ENCODE results near the gene NOTO.

Gene NOTO

GRCh38 chr2:73233932-73234832 lies 31.8 kb downstream of the NOTO start, which contains the start of gene CCT7:
CCT7 (plus strand) TSS chr2:73234308; CDS start chr2:73234379, 71 bp downstream.
- DNase-seq (ENCODE audit: low read depth) = peak; percentile 94
- TF ChIP-seq CTCF (conservative IDR thresholded peaks at IDR 0.05; ENCODE audit: low read depth, low read length) = no peak
- peak within 1 kb of the TSS; percentile 96 for H3K4me3 ChIP-seq (ENCODE audit: low read depth, low read length)

- DNase-seq (ENCODE audit: low read depth) = peak; percentile 19
- TF ChIP-seq CTCF (conservative IDR thresholded peaks at IDR 0.05; ENCODE audit: low read depth, low read length) = no peak
- H3K4me3 ChIP-seq (ENCODE audit: low read depth, low read length) = peak overlapping the region; percentile 96
Measured at GRCh38 chr2:73235315-73236028, 33.1 kb downstream of the NOTO start.

- DNase-seq (ENCODE audit: low read depth) = no peak
- no peak for TF ChIP-seq CTCF (conservative IDR thresholded peaks at IDR 0.05; ENCODE audit: low read depth, low read length)
- H3K4me3 ChIP-seq (ENCODE audit: low read depth, low read length) = no peak overlapping the region
Measured at GRCh38 chr2:73237168-73237567, 34.8 kb downstream of the NOTO start.

- no peak overlapping the region for H3K4me3 ChIP-seq (ENCODE audit: low read depth, low read length)
- DNase-seq (ENCODE audit: low read depth) = peak; percentile 11
- TF ChIP-seq CTCF (conservative IDR thresholded peaks at IDR 0.05; ENCODE audit: low read depth, low read length) = no peak
Measured at GRCh38 chr2:73238149-73238548, 35.8 kb downstream of the NOTO start.

- TF ChIP-seq CTCF (conservative IDR thresholded peaks at IDR 0.05; ENCODE audit: low read depth, low read length) = no peak
- no peak overlapping the region for H3K4me3 ChIP-seq (ENCODE audit: low read depth, low read length)
- peak; percentile 13 for DNase-seq (ENCODE audit: low read depth)
Measured at GRCh38 chr2:73238976-73239375, 36.6 kb downstream of the NOTO start.

GRCh38 chr2:73239776-73240175 lies 37.4 kb downstream of the NOTO start:
- DNase-seq (ENCODE audit: low read depth) = peak; percentile 85
- no peak for TF ChIP-seq CTCF (conservative IDR thresholded peaks at IDR 0.05; ENCODE audit: low read depth, low read length)
- H3K4me3 ChIP-seq (ENCODE audit: low read depth, low read length) = no peak overlapping the region
